ENCODE results near the gene SMAD6. TPM values are rescaled to one million over a fixed set of nuclear protein-coding genes. Genes with fewer than 3 reads are reported as not detected.

The SMAD6 gene
- total RNA-seq, 1 experiment from 2014 or later, result 6.6 TPM

DNA sequence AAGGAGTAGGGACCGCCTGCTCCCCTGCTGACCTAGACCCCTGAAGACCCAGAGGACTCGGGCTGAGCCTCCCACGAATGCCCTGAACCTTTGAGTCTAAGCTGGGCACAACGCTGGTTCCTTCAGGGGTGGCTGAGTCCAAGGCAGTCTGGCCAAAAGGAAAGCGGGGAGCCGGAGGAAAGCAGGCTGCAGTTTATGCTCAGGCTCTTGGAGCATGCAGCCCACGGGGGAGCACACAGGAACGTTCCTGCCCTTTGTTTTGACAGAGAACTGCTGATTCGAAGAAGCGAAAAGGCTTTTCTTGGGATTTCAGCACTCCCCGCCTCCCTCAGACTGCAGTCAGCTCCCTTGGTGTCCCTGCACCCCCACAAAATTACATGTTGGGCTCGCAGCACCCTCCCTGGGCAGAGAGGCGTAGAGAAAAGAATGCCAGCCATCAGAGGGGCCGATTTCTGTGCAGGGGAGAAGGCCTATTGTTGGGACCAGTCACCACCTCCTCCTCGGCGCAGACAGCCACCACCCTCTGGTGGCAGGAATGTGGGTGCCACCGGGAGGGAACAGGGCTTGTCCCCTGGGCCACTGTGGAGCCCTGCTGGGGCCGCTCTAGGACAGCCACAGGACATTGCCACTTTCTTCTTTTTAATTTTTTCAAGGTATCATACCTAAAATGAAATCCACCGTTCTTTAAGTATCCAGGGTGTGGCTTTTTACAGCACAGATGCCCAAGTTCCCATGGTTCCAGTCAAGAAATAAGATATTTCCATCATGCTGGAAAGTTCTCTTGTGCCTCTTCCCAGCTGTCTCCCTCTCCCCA lies 72.2 kb downstream of the SMAD6 start:
- H3K9me3 ChIP-seq (ENCODE audit: control insufficient read depth in 1 of 2, insufficient read depth in 1 of 2, low read depth in 1 of 2, low read length in 2 of 2), result no peaks in the 10 kb centered on the region
- ATAC-seq (peak; percentile 97), DNase-seq (ENCODE audit: low read depth, low spot score) (peak; percentile 72)
- ChIA-PET CTCF (interaction anchor here (1.1 to 3.0 kb wide), 6 partner anchors 8 to 155 kb away, joined by 3 to 22 read pairs (median 5); no protein-coding TSS in a partner anchor), POLR2A (no interaction called here), RAD21 (ENCODE audit: low non-redundant PET in 1 of 2, low total read pairs in 2 of 2, uncharacterized antibody in 2 of 2, unreplicated experiment in 2 of 2) (no interaction called here)
- no peaks in the 10 kb centered on the region for H3K9me2 ChIP-seq (ENCODE audit: insufficient read depth)
- peak; percentile 98 to 99 (median 99) for TF ChIP-seq CTCF (IDR thresholded peaks at IDR 0.05 in 2 of 3, conservative IDR thresholded peaks at IDR 0.05 in 1 of 3; ENCODE audit: borderline replicate concordance in 1 of 3, insufficient read depth in 1 of 3, low read depth in 2 of 3, low read length in 2 of 3)
- TF ChIP-seq EZH2phosphoT487 (IDR thresholded peaks at IDR 0.05; ENCODE audit: borderline replicate concordance), result no peak
- TF ChIP-seq SIN3A (IDR thresholded peaks at IDR 0.05; ENCODE audit: low read depth), result no peak
- peak; percentile 79 for TF ChIP-seq YY1 (IDR thresholded peaks at IDR 0.05; ENCODE audit: extremely low read depth, insufficient replicate concordance, low read depth, low read length)
- TF ChIP-seq, protein P1, sequence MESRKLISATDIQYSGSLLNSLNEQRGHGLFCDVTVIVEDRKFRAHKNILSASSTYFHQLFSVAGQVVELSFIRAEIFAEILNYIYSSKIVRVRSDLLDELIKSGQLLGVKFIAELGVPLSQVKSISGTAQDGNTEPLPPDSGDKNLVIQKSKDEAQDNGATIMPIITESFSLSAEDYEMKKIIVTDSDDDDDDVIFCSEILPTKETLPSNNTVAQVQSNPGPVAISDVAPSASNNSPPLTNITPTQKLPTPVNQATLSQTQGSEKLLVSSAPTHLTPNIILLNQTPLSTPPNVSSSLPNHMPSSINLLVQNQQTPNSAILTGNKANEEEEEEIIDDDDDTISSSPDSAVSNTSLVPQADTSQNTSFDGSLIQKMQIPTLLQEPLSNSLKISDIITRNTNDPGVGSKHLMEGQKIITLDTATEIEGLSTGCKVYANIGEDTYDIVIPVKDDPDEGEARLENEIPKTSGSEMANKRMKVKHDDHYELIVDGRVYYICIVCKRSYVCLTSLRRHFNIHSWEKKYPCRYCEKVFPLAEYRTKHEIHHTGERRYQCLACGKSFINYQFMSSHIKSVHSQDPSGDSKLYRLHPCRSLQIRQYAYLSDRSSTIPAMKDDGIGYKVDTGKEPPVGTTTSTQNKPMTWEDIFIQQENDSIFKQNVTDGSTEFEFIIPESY (IDR thresholded peaks at IDR 0.05; ENCODE audit: extremely low read depth, insufficient replicate concordance, low read length), result no peak
- TF ChIP-seq SRF (IDR thresholded peaks at IDR 0.05; ENCODE audit: low read depth), result no peak
- peak; percentile 47 for TF ChIP-seq TCF7L2 (IDR thresholded peaks at IDR 0.05; ENCODE audit: borderline replicate concordance, extremely low read depth, insufficient read depth, insufficient read length)
- peak; percentile 61; the same call in 1 of the 2 replicates for TF ChIP-seq CBX3 (IDR thresholded peaks at IDR 0.05; ENCODE audit: low read depth)
- no peak for TF ChIP-seq SP1 (IDR thresholded peaks at IDR 0.05; ENCODE audit: low read depth)
- TF ChIP-seq RAD21 (IDR thresholded peaks at IDR 0.05; ENCODE audit: low read depth), result peak; percentile 100
- no peak for TF ChIP-seq ZFX (IDR thresholded peaks at IDR 0.05)
- no peak overlapping the region for H2AFZ ChIP-seq (ENCODE audit: low read depth, low read length, poor library complexity, severe bottlenecking)
- H3K9ac ChIP-seq (ENCODE audit: low read length), result no peak overlapping the region
- no peak overlapping the region for H3K4me3 ChIP-seq (replicated peaks in 1 of 2; ENCODE audit: low read depth in 1 of 2, low read length in 2 of 2)
- H3K4me2 ChIP-seq (ENCODE audit: low read length), result peak overlapping the region; percentile 61
- H3K27ac ChIP-seq (ENCODE audit: low read depth, low read length), result peak overlapping the region; percentile 44
- peaks cover 68 to 76% of the 10 kb centered on the region in 2 experiments for H3K4me1 ChIP-seq (ENCODE audit: control insufficient read depth in 1 of 2, insufficient read depth in 2 of 2, low read length in 2 of 2)
- H4K20me1 ChIP-seq (ENCODE audit: insufficient read depth), result no peaks in the 10 kb centered on the region
- BruUV-seq (replicated peaks), result no TSS peak
- no peaks in the 10 kb centered on the region for H3K79me2 ChIP-seq (ENCODE audit: insufficient read depth, low read length)
- H3K36me3 ChIP-seq (ENCODE audit: control insufficient read depth in 1 of 2, insufficient read depth in 2 of 2, low read length in 2 of 2), result no peaks in the 10 kb centered on the region
- intact Hi-C loops (cut with micrococcal nuclease), result loop anchor here (1.0 to 5.0 kb wide), 4 partner anchors 73 to 172 kb away; no protein-coding TSS in a partner anchor
- no peaks in the 10 kb centered on the region for H3K27me3 ChIP-seq (ENCODE audit: insufficient read depth, low read length)

Data from HCT116 (cell line).